Measurements from ENCODE around the gene COMMD7. TPM values are rescaled to one million over a fixed set of nuclear protein-coding genes. Genes with fewer than 3 reads are reported as not detected.

COMMD7 gene
- total RNA-seq (10 to 100 TPM; 28.4 to 50.8 (median 43.4) TPM), polyA plus RNA-seq (10 to 100 TPM; 15.9 to 55.4 (median 38.3) TPM)
- long read RNA-seq, donor 1, transcript COMMD7-201 (9 exons, 1,900 nt): major isoform, 39 of 46 reads
- long read RNA-seq, donor 1, partial matches to known transcripts: 0 of 46 reads
- long read RNA-seq, donor 1, other reads (novel, unspliced or antisense): 3 of 46 reads
- long read RNA-seq, donor 2, transcript COMMD7-202 (9 exons, 1,343 nt): minor isoform, 9 of 78 reads
- long read RNA-seq, donor 2, transcript COMMD7-201 (9 exons, 1,900 nt): major isoform, 67 of 78 reads
- long read RNA-seq, donor 2, partial matches to known transcripts: 1 of 78 reads
- long read RNA-seq, donor 2, other reads (novel, unspliced or antisense): 1 of 78 reads

- peak within 1 kb of the TSS; percentile 84 for H3K4me3 ChIP-seq
- 1 to 2% (median 1%) methylated on average over 34 to 64 of the region's 64 CpGs for WGBS, 3 donors
- intact Hi-C loops (cut with DNase I): no loop called here
- peaks cover 13% of the 10 kb centered on the region for H3K4me1 ChIP-seq
- no peaks in the 10 kb centered on the region for H3K27me3 ChIP-seq (ENCODE audit: insufficient read depth in 3 of 3, low read length in 2 of 3)
- H3K36me3 ChIP-seq (ENCODE audit: insufficient read depth in 1 of 2, low read depth in 1 of 2): no peaks in the 10 kb centered on the region
- ATAC-seq (peak; percentile 80 to 92 (median 86)), DNase-seq (peak; percentile 72 to 84)
- no peak for TF ChIP-seq CTCF (IDR thresholded peaks at IDR 0.05)
- no peaks in the 10 kb centered on the region for H3K9me3 ChIP-seq
- peak within 1 kb of the TSS; percentile 78 for H3K27ac ChIP-seq
Observed at GRCh38 chr20:32743237-32744112, at the start of gene COMMD7. TSS of gene COMMD7 (minus strand) at chr20:32743467. CDS start at chr20:32743391, 76 bp downstream.

GRCh38 chr20:32792731-32793458 is 49.6 kb upstream of the COMMD7 start:
- ATAC-seq (no peak), DNase-seq (peak in 1 of 2 donors; percentile 16)
- H3K4me3 ChIP-seq: no peak overlapping the region
- H3K27me3 ChIP-seq (ENCODE audit: insufficient read depth in 3 of 3, low read length in 2 of 3): no peaks in the 10 kb centered on the region
- H3K4me1 ChIP-seq: no peaks in the 10 kb centered on the region
- TF ChIP-seq CTCF (IDR thresholded peaks at IDR 0.05): no peak
- intact Hi-C loops (cut with DNase I): no loop called here
- WGBS, 3 donors: 68 to 70% (median 69%) methylated on average over 13 of the region's 13 CpGs
- no peaks in the 10 kb centered on the region for H3K36me3 ChIP-seq (ENCODE audit: insufficient read depth in 1 of 2, low read depth in 1 of 2)
- H3K9me3 ChIP-seq: no peaks in the 10 kb centered on the region
- H3K27ac ChIP-seq: no peak overlapping the region

GRCh38 chr20:32792316-32792715 is 49.0 kb upstream of the COMMD7 start:
- H3K27me3 ChIP-seq (ENCODE audit: insufficient read depth in 3 of 3, low read length in 2 of 3): no peaks in the 10 kb centered on the region
- no peak for TF ChIP-seq CTCF (IDR thresholded peaks at IDR 0.05)
- WGBS, 3 donors: 46 to 83% (median 82%) methylated on average over 3 of the region's 3 CpGs
- H3K27ac ChIP-seq: no peak overlapping the region
- intact Hi-C loops (cut with DNase I): no loop called here
- peak in 1 of 2 donors; percentile 42 for DNase-seq
- H3K9me3 ChIP-seq: no peaks in the 10 kb centered on the region
- ATAC-seq: peak in 2 of 4 donors; percentile 36 to 52
- H3K36me3 ChIP-seq (ENCODE audit: insufficient read depth in 1 of 2, low read depth in 1 of 2): no peaks in the 10 kb centered on the region
- H3K4me1 ChIP-seq: no peaks in the 10 kb centered on the region
- H3K4me3 ChIP-seq: no peak overlapping the region

DNA sequence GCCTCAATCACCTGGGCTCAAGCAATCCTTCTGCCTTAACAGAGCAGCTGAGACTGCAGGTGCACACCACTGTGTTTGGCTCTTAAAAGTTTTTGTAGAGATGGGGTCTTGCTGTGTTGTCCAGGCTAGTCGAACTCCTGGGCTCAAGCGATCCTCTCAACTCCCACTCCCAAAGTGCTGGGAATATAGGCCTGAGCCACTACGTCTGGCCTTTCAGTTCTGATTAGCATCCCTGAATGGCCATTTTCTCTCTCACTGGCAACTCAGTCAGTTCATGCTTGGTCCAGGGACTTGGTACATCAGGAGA is 47.4 kb upstream of the COMMD7 start:
- Histone ChIP-seq H3K36me3 (ENCODE audit: insufficient read depth in 1 of 2, low read depth in 1 of 2) (no peaks in the 10 kb centered on the region), H3K27ac (no peak overlapping the region), H3K27me3 (ENCODE audit: insufficient read depth in 3 of 3, low read length in 2 of 3) (no peaks in the 10 kb centered on the region), H3K9me3 (no peaks in the 10 kb centered on the region), H3K4me1 (peaks cover 11% of the 10 kb centered on the region), H3K4me3 (no peak overlapping the region)
- intact Hi-C loops (cut with DNase I): loop anchor here in 1 of 2 donors (2.0 kb wide), 1 partner anchor 154 kb away; no protein-coding TSS in a partner anchor
- no peak for TF ChIP-seq CTCF (IDR thresholded peaks at IDR 0.05)
- no peak for ATAC-seq
- DNase-seq: peak in 1 of 2 donors; percentile 15
- WGBS, 3 donors: 93 to 100% (median 94%) methylated on average over 3 of the region's 3 CpGs

Data from psoas muscle (tissue), 8 donors.